GM12875 (cell line): ENCODE results near the gene NBEA.
"Not testable (repeated sequence)": the region's sequence is repeated elsewhere in the genome, so short reads cannot be mapped to it uniquely, and the experiment has no call there.

Experiments used
- H3K4me3 ChIP-seq: one replicate; pipeline ENCODE4 v1.5.1; 2011; ENCODE audit warnings: low read depth, low read length, control low read depth
- TF ChIP-seq, protein P1 (sequence below): IDR thresholded peaks from 2 replicates; pipeline ENCODE4 v1.5.1; 2011; ENCODE audit warnings: low read depth, mild to moderate bottlenecking, control low read depth, inconsistent platforms, low read length, moderate library complexity, borderline replicate concordance; ENCODE audit not compliant: insufficient read depth

NBEA gene

GRCh38 chr13:35025314-35025713 lies 83.2 kb downstream of the NBEA start:
- TF ChIP-seq, protein P1, sequence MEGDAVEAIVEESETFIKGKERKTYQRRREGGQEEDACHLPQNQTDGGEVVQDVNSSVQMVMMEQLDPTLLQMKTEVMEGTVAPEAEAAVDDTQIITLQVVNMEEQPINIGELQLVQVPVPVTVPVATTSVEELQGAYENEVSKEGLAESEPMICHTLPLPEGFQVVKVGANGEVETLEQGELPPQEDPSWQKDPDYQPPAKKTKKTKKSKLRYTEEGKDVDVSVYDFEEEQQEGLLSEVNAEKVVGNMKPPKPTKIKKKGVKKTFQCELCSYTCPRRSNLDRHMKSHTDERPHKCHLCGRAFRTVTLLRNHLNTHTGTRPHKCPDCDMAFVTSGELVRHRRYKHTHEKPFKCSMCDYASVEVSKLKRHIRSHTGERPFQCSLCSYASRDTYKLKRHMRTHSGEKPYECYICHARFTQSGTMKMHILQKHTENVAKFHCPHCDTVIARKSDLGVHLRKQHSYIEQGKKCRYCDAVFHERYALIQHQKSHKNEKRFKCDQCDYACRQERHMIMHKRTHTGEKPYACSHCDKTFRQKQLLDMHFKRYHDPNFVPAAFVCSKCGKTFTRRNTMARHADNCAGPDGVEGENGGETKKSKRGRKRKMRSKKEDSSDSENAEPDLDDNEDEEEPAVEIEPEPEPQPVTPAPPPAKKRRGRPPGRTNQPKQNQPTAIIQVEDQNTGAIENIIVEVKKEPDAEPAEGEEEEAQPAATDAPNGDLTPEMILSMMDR = no peak

DNA sequence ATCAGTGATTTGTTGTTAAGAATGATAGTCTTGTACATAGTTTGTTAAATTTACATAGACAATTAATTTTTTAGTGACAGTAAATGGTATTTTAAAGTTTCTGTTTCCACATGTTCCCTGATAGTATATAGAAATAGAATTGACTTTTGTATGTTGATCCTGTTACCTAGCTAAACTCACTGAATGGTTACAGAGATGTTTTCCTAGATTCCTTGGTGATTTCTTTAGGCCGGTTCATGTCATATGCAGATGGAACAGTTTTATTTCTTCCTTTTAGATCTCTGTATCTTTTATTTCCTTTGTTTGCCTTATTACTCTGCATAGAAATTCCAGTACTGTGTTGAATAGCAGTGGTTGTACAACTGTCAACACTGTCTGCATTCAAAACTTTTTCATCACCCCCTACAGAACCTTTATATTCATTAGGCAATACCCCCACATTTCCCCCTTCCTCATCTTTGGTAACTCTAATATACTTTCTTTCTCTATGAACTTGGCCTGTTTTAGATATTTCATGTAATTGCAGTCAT lies 86.3 kb downstream of the NBEA start:
- TF ChIP-seq, protein P1 = no peak
- H3K4me3 ChIP-seq = no peak overlapping the region

More at GRCh38 chr13:35025314-35025713, 83.2 kb downstream of the NBEA start:
- no peak overlapping the region for H3K4me3 ChIP-seq

- H3K4me3 ChIP-seq = no peak overlapping the region
- TF ChIP-seq, protein P1 = no peak
Observed at GRCh38 chr13:35039012-35039411, 96.9 kb downstream of the NBEA start.

DNA sequence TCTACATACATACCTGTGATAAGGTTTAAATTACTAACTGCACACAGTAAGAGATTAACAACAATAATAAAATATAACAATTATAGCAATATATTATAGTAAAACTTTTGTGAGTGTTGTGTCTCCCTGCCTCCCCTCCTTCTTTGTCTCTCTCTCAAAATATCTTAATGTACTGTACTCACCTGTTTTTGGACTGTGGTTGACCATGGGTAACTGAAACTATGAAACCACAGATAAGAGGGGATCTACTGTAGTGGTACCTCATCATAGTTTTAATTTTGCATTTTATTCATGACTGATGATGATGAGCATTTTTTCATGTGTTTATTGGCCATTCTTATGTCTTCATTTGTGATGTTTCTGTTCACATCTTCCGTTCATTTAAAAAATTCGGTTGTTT lies 104.5 kb downstream of the NBEA start:
- TF ChIP-seq, protein P1 = no peak
- H3K4me3 ChIP-seq = no peak overlapping the region

DNA sequence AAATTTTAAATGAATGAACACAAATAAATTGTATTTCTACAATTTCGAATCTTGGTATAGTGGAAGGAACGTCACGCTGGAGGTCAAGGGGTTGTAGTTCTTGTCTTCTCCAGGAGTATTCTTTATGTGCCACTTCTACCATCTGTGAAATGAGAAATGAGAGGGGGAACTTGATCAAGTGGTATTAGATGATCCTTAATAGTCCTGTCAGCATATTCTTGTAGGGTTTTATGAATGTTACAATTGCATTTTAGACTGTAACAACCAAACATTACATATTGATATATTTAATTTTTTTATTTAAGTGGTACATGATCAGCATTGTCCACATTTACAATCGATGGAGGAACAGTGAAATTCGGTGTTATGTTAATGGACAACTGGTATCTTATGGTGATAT lies 113.6 kb downstream of the NBEA start:
- no peak overlapping the region for H3K4me3 ChIP-seq
- TF ChIP-seq, protein P1 = no peak

DNA sequence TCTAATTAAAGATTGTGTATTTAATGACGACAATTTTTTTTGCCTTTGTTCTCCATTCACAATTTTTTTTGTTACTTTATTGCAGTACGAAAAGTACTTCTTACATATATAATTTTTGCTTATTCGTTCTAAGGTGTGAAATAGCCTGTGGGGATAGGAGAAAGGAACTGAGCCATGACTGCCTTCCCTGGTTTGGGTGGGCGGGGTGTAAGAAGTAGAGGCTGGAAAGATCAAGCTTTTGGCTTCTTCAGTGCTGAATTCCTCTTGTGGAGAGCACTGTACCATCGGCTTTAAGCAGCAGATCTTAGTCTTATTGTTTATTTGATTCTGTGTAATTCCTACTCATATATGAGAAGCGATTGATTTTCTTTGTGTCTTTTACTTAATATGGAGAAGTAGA lies 115.8 kb downstream of the NBEA start:
- TF ChIP-seq, protein P1 = no peak
- H3K4me3 ChIP-seq = no peak overlapping the region

DNA sequence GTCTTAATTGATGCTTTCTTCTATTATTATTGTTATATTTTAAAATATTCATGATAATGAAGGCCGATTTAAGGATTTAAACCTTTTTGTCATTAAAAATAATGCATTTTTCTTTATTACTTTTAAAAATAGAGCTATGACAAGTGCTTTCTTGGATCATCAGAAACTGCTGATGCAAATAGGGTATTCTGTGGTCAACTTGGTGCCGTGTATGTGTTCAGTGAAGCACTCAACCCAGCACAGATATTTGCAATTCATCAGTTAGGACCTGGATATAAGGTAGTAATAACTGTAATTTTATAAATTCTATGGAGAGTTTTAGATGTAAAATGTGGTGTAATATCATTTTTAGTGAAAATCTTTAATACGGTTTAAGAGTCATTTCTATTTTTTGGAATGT lies 116.5 kb downstream of the NBEA start:
- H3K4me3 ChIP-seq = not testable (repeated sequence)

- H3K4me3 ChIP-seq = no peak overlapping the region
- TF ChIP-seq, protein P1 = no peak
Observed at GRCh38 chr13:35086667-35087066, 144.6 kb downstream of the NBEA start.
